ENCODE measurements around the gene AFF4.
"Not testable (repeated sequence)": the region's sequence is repeated elsewhere in the genome, so short reads cannot be mapped to it uniquely, and the experiment has no call there.

The AFF4 gene

DNA sequence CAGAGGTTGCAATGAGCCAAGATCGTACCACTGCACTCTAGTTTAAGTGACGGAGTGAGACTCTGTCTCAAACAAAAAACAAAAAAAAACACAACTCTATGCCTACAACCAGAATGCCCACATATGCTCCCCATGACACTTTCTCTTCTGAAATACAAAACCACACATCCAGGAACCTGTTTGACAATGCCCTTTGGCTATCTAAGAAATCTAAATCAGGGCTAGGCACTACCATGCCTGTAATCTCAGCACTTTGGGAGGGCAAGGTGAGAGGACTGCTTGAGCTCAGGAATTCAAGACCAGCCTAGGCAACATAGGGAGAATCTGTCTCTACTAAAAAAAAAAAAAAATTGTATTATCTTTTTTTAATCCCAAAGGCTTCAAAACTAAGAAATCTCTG lies 10.6 kb downstream of the AFF4 start:
- no peak for DNase-seq

DNA sequence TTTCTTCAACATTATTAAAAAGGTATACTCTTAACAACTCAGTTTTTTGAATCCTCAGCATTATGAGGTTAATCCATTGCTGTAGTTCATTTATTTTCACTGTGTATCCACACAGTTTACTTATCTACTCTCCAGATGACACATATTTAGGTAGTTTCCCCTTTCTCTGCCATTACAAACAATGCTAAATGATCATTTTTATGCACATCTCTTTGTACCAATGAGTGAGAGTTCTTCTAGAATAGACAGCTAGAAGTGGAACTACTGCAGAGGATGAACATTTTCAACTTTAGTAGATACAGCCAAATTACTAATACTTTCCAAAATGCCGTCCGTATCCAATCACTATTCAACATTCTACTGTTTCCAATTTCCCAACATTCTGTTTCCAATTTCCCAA lies 11.5 kb downstream of the AFF4 start:
- no peak for DNase-seq

DNA sequence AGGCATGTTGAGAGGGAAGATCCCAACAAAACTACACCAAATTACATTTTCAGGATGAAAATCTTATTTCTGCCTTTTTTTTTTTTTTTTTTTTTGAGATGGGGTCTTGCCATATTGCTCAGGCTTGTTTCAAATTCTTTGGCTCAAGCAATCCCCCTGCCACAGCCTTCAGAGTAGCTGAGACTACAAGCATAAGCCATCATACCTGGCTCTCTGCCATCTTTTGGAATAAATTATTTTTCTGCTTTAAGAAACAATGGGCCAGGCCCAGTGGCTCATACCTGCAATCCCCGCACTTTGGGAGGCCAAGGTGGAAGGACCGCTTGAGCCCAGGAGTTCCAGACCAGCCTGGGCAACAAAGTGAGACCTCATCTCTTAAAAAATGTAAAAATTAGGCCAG lies 14.3 kb downstream of the AFF4 start:
- no peak for DNase-seq

DNA sequence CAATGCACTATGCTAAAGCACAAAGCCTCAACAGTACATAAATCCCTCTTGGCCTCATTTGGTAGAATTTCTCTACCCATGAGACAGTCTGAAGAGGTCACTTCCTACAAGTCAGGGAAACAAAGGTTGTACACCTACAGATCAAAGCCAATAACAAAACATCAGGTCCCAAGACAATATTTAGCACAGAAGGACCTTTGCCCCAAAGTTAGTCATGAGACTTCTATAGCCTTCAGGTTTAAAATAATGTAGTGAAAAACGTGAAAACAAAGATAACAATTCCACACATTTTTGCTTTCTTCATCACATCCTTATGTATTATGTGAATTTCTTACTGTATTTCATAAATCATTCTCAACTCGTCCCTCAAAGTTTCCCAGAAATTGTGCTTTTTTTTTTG lies 15.8 kb downstream of the AFF4 start:
- no peak for DNase-seq

DNA sequence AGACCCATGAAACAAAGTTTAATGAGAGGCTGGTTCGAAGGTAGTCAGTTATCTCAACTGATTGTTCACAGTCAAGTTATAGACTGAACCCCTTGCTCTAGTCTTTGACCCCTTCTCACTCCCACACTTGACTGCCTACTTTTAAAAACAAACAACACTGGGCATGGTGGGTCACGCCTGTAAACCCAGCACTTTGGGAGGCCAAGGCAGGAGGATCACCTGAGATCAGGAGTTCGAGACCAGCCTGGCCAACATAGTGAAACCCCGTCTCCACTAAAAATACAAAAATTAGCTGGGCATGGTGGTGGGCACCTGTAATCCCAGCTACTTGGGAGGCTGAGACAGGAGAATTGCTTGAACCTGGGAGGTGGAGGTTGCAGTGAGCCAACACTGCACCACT lies 18.1 kb downstream of the AFF4 start:
- not testable (repeated sequence) for DNase-seq

DNA sequence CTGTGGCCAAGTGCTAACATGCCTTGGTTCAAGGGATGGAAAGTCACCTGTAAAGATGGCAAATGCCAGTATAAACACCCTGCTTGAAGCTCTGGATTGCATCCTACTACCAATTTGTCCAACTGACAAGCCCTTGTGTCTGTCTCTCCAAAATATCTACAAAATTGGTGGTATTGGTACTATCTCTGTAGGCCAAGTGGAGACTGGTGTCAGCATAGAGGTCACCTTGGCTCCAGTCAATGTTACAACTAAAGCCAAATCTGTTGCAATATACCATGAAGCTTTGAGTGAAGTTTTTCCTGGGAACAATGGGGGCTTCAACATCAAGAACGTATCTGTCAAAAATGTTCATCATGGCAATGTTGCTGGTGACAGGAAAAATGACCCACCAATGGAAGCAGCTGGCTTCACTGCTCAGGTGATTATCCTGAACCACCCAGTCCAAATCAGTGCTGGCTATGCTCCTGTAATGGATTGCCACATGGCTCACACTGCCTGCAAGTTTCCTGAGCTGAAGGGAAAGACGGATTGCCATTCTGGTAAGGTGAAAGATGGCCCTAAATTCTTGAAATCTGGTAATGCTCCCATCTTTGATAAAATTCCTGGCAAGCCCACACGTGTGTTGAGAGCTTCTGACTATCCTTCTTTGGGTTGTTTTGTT lies 19.9 kb downstream of the AFF4 start:
- DNase-seq = no peak

GRCh38 chr5:132941331-132941730 lies 22.1 kb downstream of the AFF4 start:
- DNase-seq = no peak

DNA sequence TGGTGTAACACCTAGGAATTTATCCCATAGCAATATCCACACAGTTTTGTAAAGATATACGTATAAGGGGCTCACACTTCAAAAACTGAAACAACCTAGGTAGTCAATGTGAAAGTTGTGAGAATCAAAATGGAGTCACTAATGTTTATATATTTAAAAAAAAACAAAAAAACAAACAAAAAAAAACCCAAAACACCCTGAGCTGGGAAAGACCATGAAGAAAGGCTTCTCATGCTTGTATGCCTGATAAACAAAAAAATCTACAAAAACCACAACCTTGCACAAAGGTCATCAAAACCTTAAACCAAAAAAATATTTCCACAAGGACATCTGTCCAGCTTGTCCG lies 35.4 kb downstream of the AFF4 start:
- DNase-seq = no peak

DNA sequence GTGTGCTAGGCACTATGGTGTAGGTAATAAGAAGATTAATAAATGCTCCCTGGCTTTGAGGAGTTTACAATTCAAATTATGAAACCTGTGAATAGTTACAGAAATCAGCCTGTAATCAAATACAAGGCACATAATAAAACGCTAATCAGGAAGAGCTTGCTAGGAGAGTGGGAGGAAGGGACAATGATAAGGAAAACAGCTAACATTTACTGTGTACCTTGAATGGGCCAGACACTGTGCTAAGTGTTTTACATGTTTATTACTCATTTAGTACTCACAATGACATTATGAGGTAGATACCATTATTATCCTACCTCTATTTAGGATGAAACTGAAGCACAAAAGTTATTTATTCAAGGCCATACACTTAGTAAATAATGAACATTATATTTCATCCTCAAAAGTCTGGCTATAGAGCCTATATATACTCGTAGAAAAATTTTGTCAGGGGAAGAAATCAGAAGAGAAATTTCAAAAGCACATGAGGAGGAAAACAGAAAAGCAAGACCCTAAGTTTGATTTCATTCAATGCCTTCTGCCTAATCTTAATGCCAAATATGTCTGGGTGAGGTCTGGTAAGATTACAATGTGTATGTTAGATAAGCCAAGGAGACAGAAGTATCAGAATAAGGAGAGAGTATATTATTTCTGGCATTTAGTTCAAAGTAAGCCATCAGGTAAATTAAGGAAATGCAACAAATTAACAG lies 35.9 kb downstream of the AFF4 start:
- no peak for DNase-seq

- DNase-seq = no peak
Observed at GRCh38 chr5:132926437-132926836, 37.0 kb downstream of the AFF4 start.

DNA sequence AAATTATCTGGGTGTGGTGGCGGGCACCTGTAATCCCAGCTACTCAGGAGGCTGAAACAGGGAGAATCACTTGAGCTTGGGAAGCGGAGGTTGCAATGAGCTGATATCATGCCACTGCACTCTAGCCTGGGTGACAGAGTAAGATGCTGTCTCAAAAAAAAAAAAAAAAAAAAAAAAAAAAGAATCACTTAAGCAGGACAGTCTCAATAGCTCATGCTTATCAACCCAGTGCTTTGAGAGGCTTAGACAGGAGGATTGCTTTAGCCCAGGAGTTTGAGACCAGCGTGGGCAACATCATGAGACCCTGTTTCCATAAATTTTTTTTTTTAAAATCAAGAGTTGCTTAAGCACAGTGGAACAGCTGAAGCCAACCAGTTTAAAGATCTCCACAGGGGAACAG lies 47.3 kb downstream of the AFF4 start:
- no peak for DNase-seq

- no peak for DNase-seq
Observed at GRCh38 chr5:132915681-132916080, 47.8 kb downstream of the AFF4 start.

DNA sequence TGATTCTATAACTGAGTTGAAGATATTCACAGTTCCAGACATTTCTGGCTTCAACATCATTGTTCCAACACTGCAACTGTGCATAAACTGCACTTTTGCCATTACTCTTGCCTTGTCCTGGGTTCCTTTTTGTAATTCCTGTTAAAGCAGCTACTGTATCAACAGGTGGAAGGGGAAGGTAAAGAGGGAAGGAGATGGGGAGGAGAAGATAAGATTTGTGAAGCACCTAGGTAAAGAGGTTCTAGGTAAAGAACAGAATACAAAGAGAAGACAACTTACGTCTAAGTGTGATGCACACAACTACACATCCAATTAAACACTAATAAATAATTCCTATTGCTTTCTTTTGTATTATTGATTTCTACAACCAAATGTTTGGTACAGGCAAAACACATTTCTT lies 53.7 kb downstream of the AFF4 start:
- DNase-seq = no peak

DNA sequence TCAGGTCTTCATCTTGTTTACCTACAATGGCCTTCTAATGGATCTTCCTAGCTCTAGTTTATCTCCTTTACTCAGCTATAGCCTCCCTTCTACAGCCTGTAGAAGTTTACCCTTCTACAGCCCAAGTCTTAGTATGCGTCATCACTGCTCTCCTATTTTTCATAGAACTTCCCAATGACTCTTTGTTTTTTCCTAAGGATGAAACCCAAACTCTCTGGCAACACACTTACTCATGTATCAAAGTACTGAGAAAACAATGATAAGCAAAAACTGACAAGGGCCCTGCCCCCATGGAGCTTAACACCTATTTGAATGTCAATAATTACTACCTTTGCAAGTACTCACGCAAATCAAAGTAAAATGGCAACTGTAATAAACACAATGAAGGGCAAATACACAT lies 56.3 kb downstream of the AFF4 start:
- DNase-seq = no peak

DNA sequence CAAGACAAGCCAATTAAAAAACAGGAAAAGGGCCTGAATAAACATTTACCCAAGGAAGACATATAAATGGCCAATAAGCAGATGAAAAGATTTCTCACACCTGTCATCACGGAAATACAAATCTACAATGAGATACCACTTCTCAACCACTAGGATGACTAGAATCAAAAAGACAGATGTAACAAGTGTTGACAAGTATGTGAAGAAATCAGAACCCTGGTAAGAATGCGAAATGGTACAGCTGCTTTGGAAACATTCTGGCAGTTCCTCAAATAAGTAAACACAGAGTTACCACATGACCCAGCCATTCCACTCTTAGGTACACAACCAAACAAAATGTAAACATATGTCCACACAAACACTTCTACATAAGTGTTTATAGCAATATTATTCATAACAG lies 57.5 kb downstream of the AFF4 start:
- DNase-seq = no peak

GRCh38 chr5:132901730-132902129 lies 61.7 kb downstream of the AFF4 start:
- no peak for DNase-seq

DNA sequence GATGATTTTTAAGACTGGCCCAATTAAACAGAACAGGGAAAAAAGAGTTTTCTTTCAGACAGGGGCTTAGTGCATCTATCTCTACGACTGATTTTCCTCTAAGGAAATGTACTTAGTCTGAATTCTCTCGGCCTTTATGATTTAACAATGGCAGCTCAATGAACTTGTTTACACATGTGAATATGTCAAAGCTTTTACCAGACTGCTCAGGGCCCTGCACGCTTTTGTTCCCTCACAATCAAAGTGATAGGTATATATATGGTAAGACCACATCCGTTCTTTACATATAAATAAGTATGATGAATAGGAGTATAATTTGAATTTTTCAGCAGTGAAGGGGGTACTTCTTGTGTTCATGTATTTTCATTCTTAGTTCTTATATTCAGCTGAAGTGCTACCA lies 62.4 kb downstream of the AFF4 start:
- DNase-seq = no peak

- DNase-seq = no peak
Observed at GRCh38 chr5:132898094-132898493, 65.3 kb downstream of the AFF4 start.

DNA sequence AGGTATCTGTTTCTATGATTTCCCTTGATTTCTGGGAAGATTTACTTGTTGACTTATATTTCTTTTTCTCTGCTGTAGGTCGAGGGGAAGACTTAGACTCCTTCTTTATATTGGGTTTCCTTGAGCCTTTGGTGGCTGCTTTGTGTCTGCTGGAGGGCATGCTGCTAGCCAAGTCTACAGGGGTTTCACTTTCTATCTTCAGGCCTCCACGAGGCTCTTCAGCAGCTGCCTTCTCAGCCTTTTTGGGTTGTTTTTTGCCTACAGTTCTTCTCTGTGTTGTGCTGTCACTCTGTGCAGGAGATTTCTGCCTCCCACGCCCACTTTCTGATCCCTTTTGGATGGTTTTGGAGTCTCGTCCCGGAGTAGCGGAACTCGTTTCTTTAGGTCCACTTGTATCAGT lies 66.7 kb downstream of the AFF4 start:
- no peak for DNase-seq

DNA sequence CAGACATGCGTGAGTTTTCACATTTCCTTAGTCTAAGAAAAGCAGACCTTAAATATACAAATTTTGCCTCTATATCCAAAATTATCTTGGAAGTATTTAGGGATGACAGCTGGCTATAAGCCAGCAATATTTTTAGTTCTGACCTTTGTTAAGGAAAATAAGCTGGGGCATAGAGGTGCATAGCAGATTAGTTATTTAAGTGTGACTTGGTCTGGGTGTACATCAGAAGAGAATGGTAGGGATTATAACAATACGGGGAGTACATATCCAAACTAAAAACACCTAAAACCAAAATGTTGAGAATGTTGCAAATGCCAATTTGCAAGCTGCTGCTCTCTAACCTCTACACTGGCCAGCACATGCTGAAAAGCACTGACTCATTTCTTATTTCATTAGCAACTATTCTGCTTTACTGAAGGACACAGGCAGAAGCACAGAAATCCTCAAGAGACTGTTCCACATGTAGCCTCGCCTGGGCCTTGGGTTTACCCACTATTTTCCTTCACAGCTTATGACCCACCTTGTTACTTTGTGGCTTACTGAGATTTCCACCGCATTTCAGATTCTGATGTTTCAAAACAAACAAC lies 67.6 kb downstream of the AFF4 start:
- DNase-seq = no peak

DNA sequence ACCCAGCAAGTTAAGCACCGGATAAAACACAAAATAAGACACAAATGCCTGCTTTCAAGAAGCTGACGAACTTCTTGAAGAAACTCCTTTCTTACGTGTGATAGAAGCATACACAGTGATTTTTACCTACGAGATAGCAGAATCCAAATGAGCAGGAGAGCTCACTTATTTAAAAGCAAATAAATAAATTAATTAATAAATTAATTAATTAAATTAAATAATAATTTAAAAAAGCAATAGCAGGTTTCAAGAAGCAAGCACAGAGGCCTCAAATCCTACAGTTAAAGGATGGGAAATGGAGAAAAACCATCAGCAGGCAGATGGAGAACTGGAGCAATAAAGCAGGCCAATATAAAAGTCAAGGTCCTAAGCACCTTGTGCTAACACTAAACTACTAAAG lies 72.6 kb downstream of the AFF4 start:
- DNase-seq = no peak

DNA sequence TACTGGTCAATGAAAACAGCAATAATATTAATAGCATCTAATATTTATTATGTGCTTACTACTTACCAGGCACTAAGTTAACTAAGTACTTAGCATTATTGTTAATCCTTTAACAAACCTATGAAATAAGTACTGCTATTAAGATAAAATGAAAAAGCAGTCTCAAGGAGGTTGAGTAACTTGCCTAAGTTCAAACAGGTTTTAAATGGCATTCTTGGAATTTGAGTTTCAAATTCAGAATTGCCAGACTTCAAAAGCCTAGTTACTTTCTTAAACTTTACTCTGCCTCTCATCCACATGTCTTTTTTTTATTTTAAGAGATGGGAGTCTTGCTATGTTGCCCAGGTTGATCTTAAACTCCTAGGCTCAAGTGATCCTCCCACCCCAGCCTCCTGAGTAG lies 73.9 kb downstream of the AFF4 start:
- DNase-seq = no peak

GRCh38 chr5:132887283-132887682 lies 76.2 kb downstream of the AFF4 start:
- no peak for DNase-seq

DNA sequence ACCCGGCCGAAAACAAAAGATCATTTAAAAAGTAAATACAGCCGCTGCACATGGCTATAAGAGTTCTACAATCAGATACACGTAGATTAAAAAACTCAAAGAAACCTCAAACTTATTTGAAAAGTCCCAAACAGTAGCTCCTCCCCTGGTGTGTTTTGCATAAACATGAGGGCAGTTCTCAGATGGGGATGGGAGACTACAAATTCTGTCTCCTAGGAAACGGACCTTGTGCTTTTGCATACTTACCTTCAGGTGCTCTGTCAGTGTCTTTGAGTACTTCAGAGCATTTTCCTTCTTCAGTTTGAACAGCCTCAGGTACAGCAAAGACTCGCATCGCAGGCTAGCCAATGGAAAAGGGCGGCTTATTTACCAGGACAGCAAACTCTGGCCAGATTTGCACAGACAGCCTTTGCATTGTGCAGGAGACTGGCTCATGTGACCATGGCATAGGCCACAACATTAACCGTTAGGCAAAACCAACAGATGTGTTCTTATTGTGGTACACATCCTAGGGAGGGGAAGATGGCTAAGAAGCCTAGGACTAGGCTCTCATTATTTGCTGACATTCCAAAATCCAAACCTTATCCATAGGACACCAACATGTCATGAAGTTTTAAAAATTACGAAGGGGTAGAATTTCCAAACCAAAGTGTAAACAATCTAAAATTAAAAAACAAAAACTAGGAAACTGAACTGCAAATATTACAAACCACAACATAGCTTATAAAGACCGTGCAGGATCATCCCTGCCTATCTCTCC lies 77.2 kb downstream of the AFF4 start:
- DNase-seq = no peak
